PC-9 (cell line): ENCODE data around the gene NFIA.

ENCODE experiments used
- EZH2 ChIP-seq: fragments of 200-600 bp; sonication (generic); IDR thresholded peaks from 2 replicates; pipeline ENCODE4 v1.8.0; 2017; ENCODE audit warnings: antibody characterized with exemption, low read depth
- TF ChIP-seq, protein P1 (sequence below): fragments of 200-600 bp; sonication (generic); conservative IDR thresholded peaks from 2 replicates; pipeline ENCODE4 v1.6.1; 2017; ENCODE audit warnings: mixed run types, antibody characterized with exemption, mild to moderate bottlenecking, moderate library complexity

- TF ChIP-seq, protein P1, sequence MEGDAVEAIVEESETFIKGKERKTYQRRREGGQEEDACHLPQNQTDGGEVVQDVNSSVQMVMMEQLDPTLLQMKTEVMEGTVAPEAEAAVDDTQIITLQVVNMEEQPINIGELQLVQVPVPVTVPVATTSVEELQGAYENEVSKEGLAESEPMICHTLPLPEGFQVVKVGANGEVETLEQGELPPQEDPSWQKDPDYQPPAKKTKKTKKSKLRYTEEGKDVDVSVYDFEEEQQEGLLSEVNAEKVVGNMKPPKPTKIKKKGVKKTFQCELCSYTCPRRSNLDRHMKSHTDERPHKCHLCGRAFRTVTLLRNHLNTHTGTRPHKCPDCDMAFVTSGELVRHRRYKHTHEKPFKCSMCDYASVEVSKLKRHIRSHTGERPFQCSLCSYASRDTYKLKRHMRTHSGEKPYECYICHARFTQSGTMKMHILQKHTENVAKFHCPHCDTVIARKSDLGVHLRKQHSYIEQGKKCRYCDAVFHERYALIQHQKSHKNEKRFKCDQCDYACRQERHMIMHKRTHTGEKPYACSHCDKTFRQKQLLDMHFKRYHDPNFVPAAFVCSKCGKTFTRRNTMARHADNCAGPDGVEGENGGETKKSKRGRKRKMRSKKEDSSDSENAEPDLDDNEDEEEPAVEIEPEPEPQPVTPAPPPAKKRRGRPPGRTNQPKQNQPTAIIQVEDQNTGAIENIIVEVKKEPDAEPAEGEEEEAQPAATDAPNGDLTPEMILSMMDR, result no peak
- no peak for TF ChIP-seq EZH2
Measured at GRCh38 chr1:61439234-61439633, 356.9 kb downstream of the NFIA start.
